ENCODE results near the gene TOM1L2.
"Not testable (repeated sequence)": the region's sequence is repeated elsewhere in the genome, so short reads cannot be mapped to it uniquely, and the experiment has no call there.

TOM1L2 gene

GRCh38 chr17:17964710-17965109, 7.5 kb downstream of the TOM1L2 start:
- peaks cover 10% of the 10 kb centered on the region for H3K4me1 ChIP-seq (ENCODE audit: control insufficient read depth, insufficient read depth, low read length)
- H3K36me3 ChIP-seq (ENCODE audit: insufficient read depth, low read length) = no peaks in the 10 kb centered on the region
- H3K4me3 ChIP-seq (ENCODE audit: low read length) = no peak overlapping the region
- H3K4me2 ChIP-seq (ENCODE audit: low read length) = no peak overlapping the region
- no peak overlapping the region for H3K9ac ChIP-seq (ENCODE audit: low read depth, low read length)
- no peaks in the 10 kb centered on the region for H3K27me3 ChIP-seq (ENCODE audit: control insufficient read depth, insufficient read depth, low read length)
- H3K9me3 ChIP-seq (replicated peaks; ENCODE audit: low read length) = no peaks in the 10 kb centered on the region

GRCh38 chr17:17963694-17964436, 8.3 kb downstream of the TOM1L2 start:
- H3K27me3 ChIP-seq (ENCODE audit: control insufficient read depth, insufficient read depth, low read length) = no peaks in the 10 kb centered on the region
- H3K4me1 ChIP-seq (ENCODE audit: control insufficient read depth, insufficient read depth, low read length) = peaks cover 17% of the 10 kb centered on the region
- H3K4me3 ChIP-seq (ENCODE audit: low read length) = no peak overlapping the region

GRCh38 chr17:17963066-17963465, 9.1 kb downstream of the TOM1L2 start:
- Histone ChIP-seq H3K4me2 (ENCODE audit: low read length) (no peak overlapping the region), H3K4me1 (ENCODE audit: control insufficient read depth, insufficient read depth, low read length) (peaks cover 22% of the 10 kb centered on the region), H3K36me3 (ENCODE audit: insufficient read depth, low read length) (no peaks in the 10 kb centered on the region), H3K4me3 (ENCODE audit: low read length) (no peak overlapping the region), H3K9ac (ENCODE audit: low read depth, low read length) (no peak overlapping the region), H3K9me3 (replicated peaks; ENCODE audit: low read length) (no peaks in the 10 kb centered on the region), H3K27me3 (ENCODE audit: control insufficient read depth, insufficient read depth, low read length) (no peaks in the 10 kb centered on the region)

More at GRCh38 chr17:17963694-17964436, 8.3 kb downstream of the TOM1L2 start:
- Histone ChIP-seq H3K9ac (ENCODE audit: low read depth, low read length) (no peak overlapping the region), H3K9me3 (replicated peaks; ENCODE audit: low read length) (no peaks in the 10 kb centered on the region), H3K36me3 (ENCODE audit: insufficient read depth, low read length) (no peaks in the 10 kb centered on the region), H3K4me2 (ENCODE audit: low read length) (no peak overlapping the region)

- no peak overlapping the region for H3K9ac ChIP-seq (ENCODE audit: low read depth, low read length)
- H3K27me3 ChIP-seq (ENCODE audit: control insufficient read depth, insufficient read depth, low read length) = no peaks in the 10 kb centered on the region
- peak overlapping the region; percentile 74 for H3K4me2 ChIP-seq (ENCODE audit: low read length)
Measured at GRCh38 chr17:17960500-17961030, 11.6 kb downstream of the TOM1L2 start.

GRCh38 chr17:17959520-17960361, 12.5 kb downstream of the TOM1L2 start:
- H3K27me3 ChIP-seq (ENCODE audit: control insufficient read depth, insufficient read depth, low read length) = no peaks in the 10 kb centered on the region
- peak overlapping the region; percentile 71 for H3K9ac ChIP-seq (ENCODE audit: low read depth, low read length)
- peak overlapping the region; percentile 74 for H3K4me2 ChIP-seq (ENCODE audit: low read length)
- H3K4me1 ChIP-seq (ENCODE audit: control insufficient read depth, insufficient read depth, low read length) = peaks cover 37% of the 10 kb centered on the region
- no peaks in the 10 kb centered on the region for H3K9me3 ChIP-seq (replicated peaks; ENCODE audit: low read length)
- peaks cover 10% of the 10 kb centered on the region for H3K36me3 ChIP-seq (ENCODE audit: insufficient read depth, low read length)
- peak overlapping the region; percentile 52 for H3K4me3 ChIP-seq (ENCODE audit: low read length)

More at GRCh38 chr17:17960500-17961030, 11.6 kb downstream of the TOM1L2 start:
- peaks cover 37% of the 10 kb centered on the region for H3K4me1 ChIP-seq (ENCODE audit: control insufficient read depth, insufficient read depth, low read length)
- no peak overlapping the region for H3K4me3 ChIP-seq (ENCODE audit: low read length)
- no peaks in the 10 kb centered on the region for H3K9me3 ChIP-seq (replicated peaks; ENCODE audit: low read length)
- peaks cover 4% of the 10 kb centered on the region for H3K36me3 ChIP-seq (ENCODE audit: insufficient read depth, low read length)

- peaks cover 37% of the 10 kb centered on the region for H3K4me1 ChIP-seq (ENCODE audit: control insufficient read depth, insufficient read depth, low read length)
- peak overlapping the region; percentile 71 for H3K9ac ChIP-seq (ENCODE audit: low read depth, low read length)
- H3K9me3 ChIP-seq (replicated peaks; ENCODE audit: low read length) = no peaks in the 10 kb centered on the region
- H3K4me2 ChIP-seq (ENCODE audit: low read length) = peak overlapping the region; percentile 74
- peaks cover 10% of the 10 kb centered on the region for H3K36me3 ChIP-seq (ENCODE audit: insufficient read depth, low read length)
- H3K4me3 ChIP-seq (ENCODE audit: low read length) = peak overlapping the region; percentile 52
- no peaks in the 10 kb centered on the region for H3K27me3 ChIP-seq (ENCODE audit: control insufficient read depth, insufficient read depth, low read length)
Measured at GRCh38 chr17:17958982-17959381, 13.2 kb downstream of the TOM1L2 start.

- no peaks in the 10 kb centered on the region for H3K27me3 ChIP-seq (ENCODE audit: control insufficient read depth, insufficient read depth, low read length)
- H3K4me3 ChIP-seq (ENCODE audit: low read length) = peak overlapping the region; percentile 44
- H3K9ac ChIP-seq (ENCODE audit: low read depth, low read length) = peak overlapping the region; percentile 62
- H3K36me3 ChIP-seq (ENCODE audit: insufficient read depth, low read length) = peaks cover 10% of the 10 kb centered on the region
- no peaks in the 10 kb centered on the region for H3K9me3 ChIP-seq (replicated peaks; ENCODE audit: low read length)
- H3K4me2 ChIP-seq (ENCODE audit: low read length) = peak overlapping the region; percentile 72
- peaks cover 37% of the 10 kb centered on the region for H3K4me1 ChIP-seq (ENCODE audit: control insufficient read depth, insufficient read depth, low read length)
Measured at GRCh38 chr17:17957584-17957916, 14.7 kb downstream of the TOM1L2 start.

GRCh38 chr17:17955790-17956341, 16.3 kb downstream of the TOM1L2 start:
- H3K4me1 ChIP-seq (ENCODE audit: control insufficient read depth, insufficient read depth, low read length) = peaks cover 54% of the 10 kb centered on the region
- not testable (repeated sequence) for H3K9me3 ChIP-seq (replicated peaks; ENCODE audit: low read length); H3K4me2 ChIP-seq (ENCODE audit: low read length)

GRCh38 chr17:17954079-17954478, 18.1 kb downstream of the TOM1L2 start:
- Histone ChIP-seq H3K4me1 (ENCODE audit: control insufficient read depth, insufficient read depth, low read length) (peaks cover 53% of the 10 kb centered on the region), H3K36me3 (ENCODE audit: insufficient read depth, low read length) (peaks cover 10% of the 10 kb centered on the region), H3K9ac (ENCODE audit: low read depth, low read length) (no peak overlapping the region), H3K4me2 (ENCODE audit: low read length) (no peak overlapping the region), H3K4me3 (ENCODE audit: low read length) (no peak overlapping the region), H3K9me3 (replicated peaks; ENCODE audit: low read length) (no peaks in the 10 kb centered on the region), H3K27me3 (ENCODE audit: control insufficient read depth, insufficient read depth, low read length) (no peaks in the 10 kb centered on the region)

More at GRCh38 chr17:17955790-17956341, 16.3 kb downstream of the TOM1L2 start:
- H3K4me3 ChIP-seq (ENCODE audit: low read length); H3K9ac ChIP-seq (ENCODE audit: low read depth, low read length); H3K27me3 ChIP-seq (ENCODE audit: control insufficient read depth, insufficient read depth, low read length); H3K36me3 ChIP-seq (ENCODE audit: insufficient read depth, low read length): not testable (repeated sequence)

GRCh38 chr17:17952691-17953090, 19.5 kb downstream of the TOM1L2 start:
- Histone ChIP-seq H3K4me1 (ENCODE audit: control insufficient read depth, insufficient read depth, low read length) (peaks cover 52% of the 10 kb centered on the region), H3K4me3 (ENCODE audit: low read length) (no peak overlapping the region), H3K9me3 (replicated peaks; ENCODE audit: low read length) (no peaks in the 10 kb centered on the region), H3K9ac (ENCODE audit: low read depth, low read length) (no peak overlapping the region), H3K36me3 (ENCODE audit: insufficient read depth, low read length) (peaks cover 10% of the 10 kb centered on the region), H3K27me3 (ENCODE audit: control insufficient read depth, insufficient read depth, low read length) (no peaks in the 10 kb centered on the region), H3K4me2 (ENCODE audit: low read length) (no peak overlapping the region)

GRCh38 chr17:17951524-17951923, 20.7 kb downstream of the TOM1L2 start:
- Histone ChIP-seq H3K4me2 (ENCODE audit: low read length) (no peak overlapping the region), H3K9ac (ENCODE audit: low read depth, low read length) (no peak overlapping the region), H3K4me1 (ENCODE audit: control insufficient read depth, insufficient read depth, low read length) (peaks cover 53% of the 10 kb centered on the region), H3K36me3 (ENCODE audit: insufficient read depth, low read length) (peaks cover 10% of the 10 kb centered on the region), H3K4me3 (ENCODE audit: low read length) (no peak overlapping the region), H3K9me3 (replicated peaks; ENCODE audit: low read length) (no peaks in the 10 kb centered on the region), H3K27me3 (ENCODE audit: control insufficient read depth, insufficient read depth, low read length) (no peaks in the 10 kb centered on the region)

Data from skeletal muscle satellite cell (primary cell).